ENCODE measurements around the gene SLC13A3. TPM values are rescaled to one million over a fixed set of nuclear protein-coding genes. Genes with fewer than 3 reads are reported as not detected.

The SLC13A3 gene
- total and polyA plus RNA-seq, 2 of the 4 experiments (the other 2 are of a cell fraction) = 2.5 to 4.2 TPM

DNA sequence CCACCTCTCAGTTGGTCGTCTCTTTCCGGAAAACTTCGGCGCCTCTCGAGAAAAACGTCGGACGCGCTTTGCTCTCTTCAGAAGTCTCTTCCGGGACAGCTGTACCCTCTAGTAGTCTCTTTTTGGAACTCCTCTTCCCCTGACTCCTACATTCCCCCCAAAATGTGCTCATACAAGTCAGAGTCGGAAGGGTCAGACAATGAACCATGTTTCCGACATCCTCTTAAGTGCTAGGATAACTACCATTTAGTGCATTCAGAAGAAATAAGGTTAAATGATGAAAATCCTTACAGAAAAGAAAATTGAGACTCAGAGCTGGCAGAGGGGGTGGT is 38.5 kb upstream of the SLC13A3 start:
- Histone ChIP-seq H3K14ac (replicated peaks; ENCODE audit: low read depth, low read length) (peak overlapping the region; percentile 100), H2BK15ac (ENCODE audit: low read depth, low read length) (peak overlapping the region; percentile 53; the same call in 1 of the 3 replicates), H3K56ac (ENCODE audit: extremely low read depth, insufficient read depth, low read length) (peak overlapping the region; percentile 99), H3K27me3 (ENCODE audit: control insufficient read depth, insufficient read depth, low read length) (no peaks in the 10 kb centered on the region), H3K4ac (ENCODE audit: low read depth, low read length) (peak overlapping the region; percentile 96), H2BK120ac (ENCODE audit: low read depth, low read length) (peak overlapping the region; percentile 78), H3K9me3 (ENCODE audit: control insufficient read depth, insufficient read depth, low read length) (no peaks in the 10 kb centered on the region), H3K9me1 (ENCODE audit: insufficient read depth, low read length) (peaks cover 5% of the 10 kb centered on the region; the same call in 1 of the 2 replicates), H3K18ac (ENCODE audit: low read depth, low read length) (peak overlapping the region; percentile 94; the same call in 1 of the 2 replicates), H3K23ac (ENCODE audit: low read depth, low read length) (peak overlapping the region; percentile 99), H3K79me1 (ENCODE audit: low read depth in 1 of 2, low read length in 2 of 2) (peaks cover 7 to 36% of the 10 kb centered on the region in 2 experiments), H3K4me3 (ENCODE audit: insufficient read depth, low read depth, low read length) (peak overlapping the region; percentile 63), H2BK20ac (ENCODE audit: low read depth, low read length) (peak overlapping the region; percentile 56; the same call in 1 of the 2 replicates), H3K4me2 (ENCODE audit: low read depth, low read length) (peak overlapping the region; percentile 98), H3K36me3 (ENCODE audit: control insufficient read depth, insufficient read depth, low read length) (peaks cover 5% of the 10 kb centered on the region), H2AK5ac (ENCODE audit: low read depth, low read length) (peak overlapping the region; percentile 83; the same call in 1 of the 2 replicates), H3K27ac (ENCODE audit: insufficient read depth, low read length) (peak overlapping the region; percentile 69), H3K9ac (ENCODE audit: low read depth, low read length) (peak overlapping the region; percentile 98), H2AFZ (replicated peaks; ENCODE audit: low read length, poor library complexity) (peak overlapping the region; percentile 97), H2AK9ac (replicated peaks; ENCODE audit: low read depth, low read length, poor library complexity) (no peak overlapping the region), H3K4me1 (ENCODE audit: control insufficient read depth, insufficient read depth, low read length) (peaks cover 3% of the 10 kb centered on the region; the same call in 1 of the 2 replicates), H4K20me1 (ENCODE audit: insufficient read depth, low read length) (no peaks in the 10 kb centered on the region), H2BK5ac (ENCODE audit: low read depth, low read length, poor library complexity, severe bottlenecking) (peak overlapping the region; percentile 99), H4K8ac (ENCODE audit: low read depth in 2 of 2, low read length in 2 of 2) (peak overlapping the region; percentile 86 to 100), H4K5ac (ENCODE audit: low read depth, low read length) (peak overlapping the region; percentile 99), H4K91ac (ENCODE audit: insufficient read depth, low read depth, low read length) (peak overlapping the region; percentile 81)
- 0% methylated on average over 7 of the region's 12 CpGs; no CpG with 5 or more reads in 1 of the 2 experiments for WGBS, 2 experiments (ENCODE audit: extremely low coverage in 2 of 2, insufficient read length in 1 of 2)
- in situ Hi-C loops (cut with MboI; ENCODE audit: low sequenced_read_pairs) = no loop called here
- ChIA-PET POLR2A (ENCODE audit: unreplicated experiment) (interaction anchor here (1.0 kb wide), 1 partner anchor 16 kb away, joined by 4 read pairs; no protein-coding TSS in a partner anchor), CTCF (no interaction called here)
- ATAC-seq (ENCODE audit: low read depth) = no peak; the same call in 1 of the 2 replicates
- no peak for TF ChIP-seq POLR2A (IDR thresholded peaks at IDR 0.05; ENCODE audit: low read depth, low read length)
- dilution Hi-C loops (cut with HindIII; ENCODE audit: low sequenced_read_pairs, unreplicated experiment) = no loop called here
- DNase-seq = no peak
- BruUV-seq (replicated peaks) = no TSS peak
- intact Hi-C loops (cut with micrococcal nuclease) = loop anchor here (5.0 kb wide), 1 partner anchor 1727 kb away; the partner anchor contains the start of gene TOMM34
